Superior temporal gyrus (tissue), 1 donor: ENCODE results near the gene PPARD.
"Not testable (repeated sequence)": the region's sequence is repeated elsewhere in the genome, so short reads cannot be mapped to it uniquely, and the experiment has no call there.

ENCODE experiments used
- DNase-seq: peaks from one replicate; pipeline ENCODE4 v3.0.0-alpha.2; 2016; ENCODE audit errors: extremely low spot score

Gene PPARD

DNA sequence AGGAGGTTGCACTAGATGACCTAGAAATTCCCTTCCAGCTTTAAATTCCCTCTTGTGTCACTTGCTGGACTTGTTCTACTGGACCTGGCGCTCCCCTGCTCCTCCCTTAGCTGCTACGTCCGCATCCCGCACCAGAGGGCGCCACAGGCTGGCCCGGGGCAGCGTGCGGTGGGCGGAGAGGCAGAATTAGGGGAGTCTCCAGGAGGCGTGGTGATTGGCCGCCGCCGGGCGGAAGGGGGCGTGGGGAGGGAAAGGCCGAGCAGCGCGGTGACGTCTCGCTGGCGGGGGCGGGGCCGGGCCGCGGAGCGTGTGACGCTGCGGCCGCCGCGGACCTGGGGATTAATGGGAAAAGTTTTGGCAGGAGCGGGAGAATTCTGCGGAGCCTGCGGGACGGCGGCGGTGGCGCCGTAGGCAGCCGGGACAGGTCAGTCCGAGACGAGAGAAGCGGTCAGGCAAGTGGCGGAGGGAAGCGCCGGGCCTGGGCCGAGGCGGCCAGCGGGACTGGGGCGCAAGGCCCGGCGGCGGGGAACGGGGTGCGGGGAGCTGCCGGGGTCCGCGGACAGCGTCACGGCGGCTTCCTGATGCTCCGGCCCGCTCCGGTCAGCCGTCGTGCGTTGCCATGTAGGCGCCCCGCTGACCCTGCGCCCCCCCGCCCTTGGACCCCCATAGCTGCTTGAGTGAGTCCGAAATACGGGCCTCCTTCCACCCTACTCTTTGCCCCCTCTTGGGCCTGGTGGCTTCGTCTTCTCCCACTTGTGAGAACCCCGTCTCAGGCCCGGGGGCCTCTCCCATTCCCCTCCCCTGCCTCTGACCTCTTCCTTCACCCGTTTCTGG is at the start of gene PPARD:
Gene PPARD, plus strand, starts transcription at position 301 of the 834 bp plus-strand sequence. CDS start 68,530 bp downstream, outside the sequence.
- peak; percentile 97 for DNase-seq

GRCh38 chr6:35293681-35294080 is 48.7 kb upstream of the PPARD start:
- DNase-seq = no peak

GRCh38 chr6:35294308-35294945 is 47.9 kb upstream of the PPARD start:
- DNase-seq = peak; percentile 58

- no peak for DNase-seq
Measured at GRCh38 chr6:35295036-35295435, 47.3 kb upstream of the PPARD start.

GRCh38 chr6:35295521-35296315 is 46.6 kb upstream of the PPARD start:
- DNase-seq = no peak

GRCh38 chr6:35296931-35297600 is 45.3 kb upstream of the PPARD start:
- DNase-seq = no peak

DNA sequence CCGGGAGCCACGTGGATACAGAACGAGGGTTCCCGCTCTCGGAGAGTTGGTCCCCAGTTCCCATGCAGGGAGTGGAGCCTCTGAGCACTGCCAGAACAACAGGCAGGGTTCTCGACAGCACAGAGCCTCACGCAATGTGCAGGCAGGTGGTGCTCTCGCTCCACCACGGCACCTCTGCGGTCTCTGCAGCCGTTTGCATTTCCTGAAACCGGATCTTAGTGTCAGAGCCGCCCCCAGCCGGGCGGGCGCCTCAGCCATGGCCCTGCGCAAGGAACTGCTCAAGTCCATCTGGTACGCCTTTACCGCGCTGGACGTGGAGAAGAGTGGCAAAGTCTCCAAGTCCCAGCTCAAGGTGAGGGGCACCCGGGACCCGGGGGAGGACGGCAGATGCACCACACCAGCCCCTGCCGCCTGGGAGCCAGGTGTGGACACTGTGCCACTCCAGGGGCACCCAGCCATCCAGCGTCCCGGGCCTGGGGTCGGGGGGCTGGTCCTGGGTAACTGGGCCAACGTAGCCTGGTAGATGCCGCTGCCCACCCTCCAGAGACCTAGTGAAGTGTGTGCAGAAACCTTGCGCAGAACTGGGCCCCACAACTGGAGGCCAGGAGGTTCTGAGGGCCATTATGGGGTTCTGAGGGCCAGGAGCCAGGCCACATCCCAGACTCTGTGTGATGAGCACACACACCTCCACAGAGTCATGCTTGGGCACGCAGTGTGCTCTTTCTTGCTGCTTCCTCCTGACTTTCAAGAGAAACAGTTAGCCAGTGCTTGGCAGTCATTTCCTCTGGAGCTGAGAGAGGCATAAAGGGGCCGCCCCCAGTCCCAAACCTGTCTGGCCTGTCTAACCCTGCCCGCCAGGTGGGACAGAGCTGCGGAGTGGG is 44.5 kb upstream of the PPARD start, which contains the start of gene DEF6:
Gene DEF6, plus strand, starts transcription at position 218 of the 881 bp plus-strand sequence. Its CDS starts 39 bp downstream, at position 257.
- DNase-seq = no peak

GRCh38 chr6:35298625-35299140 is 43.7 kb upstream of the PPARD start:
- DNase-seq = no peak

DNA sequence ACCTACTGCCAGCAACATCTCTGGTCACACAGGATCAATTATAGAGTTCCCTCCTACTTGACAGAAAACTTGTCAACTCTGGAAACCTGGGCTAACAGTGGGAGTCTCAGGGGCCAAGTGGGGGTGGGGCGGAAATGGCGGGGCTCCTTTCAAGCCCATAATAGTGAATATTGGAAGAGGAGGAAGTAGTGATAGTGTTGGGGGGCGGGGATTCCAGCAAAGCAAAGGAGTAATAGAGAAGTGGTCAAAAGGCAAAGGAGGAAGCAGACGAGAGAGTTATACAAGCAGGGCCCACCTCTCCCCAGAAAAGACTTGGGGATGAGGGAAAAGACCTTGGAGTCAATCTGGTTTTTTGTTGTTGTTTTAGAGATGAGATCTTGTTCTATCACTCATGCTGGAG is 42.7 kb upstream of the PPARD start:
- DNase-seq = no peak

- DNase-seq = no peak
Measured at GRCh38 chr6:35300848-35301247, 41.5 kb upstream of the PPARD start.

DNA sequence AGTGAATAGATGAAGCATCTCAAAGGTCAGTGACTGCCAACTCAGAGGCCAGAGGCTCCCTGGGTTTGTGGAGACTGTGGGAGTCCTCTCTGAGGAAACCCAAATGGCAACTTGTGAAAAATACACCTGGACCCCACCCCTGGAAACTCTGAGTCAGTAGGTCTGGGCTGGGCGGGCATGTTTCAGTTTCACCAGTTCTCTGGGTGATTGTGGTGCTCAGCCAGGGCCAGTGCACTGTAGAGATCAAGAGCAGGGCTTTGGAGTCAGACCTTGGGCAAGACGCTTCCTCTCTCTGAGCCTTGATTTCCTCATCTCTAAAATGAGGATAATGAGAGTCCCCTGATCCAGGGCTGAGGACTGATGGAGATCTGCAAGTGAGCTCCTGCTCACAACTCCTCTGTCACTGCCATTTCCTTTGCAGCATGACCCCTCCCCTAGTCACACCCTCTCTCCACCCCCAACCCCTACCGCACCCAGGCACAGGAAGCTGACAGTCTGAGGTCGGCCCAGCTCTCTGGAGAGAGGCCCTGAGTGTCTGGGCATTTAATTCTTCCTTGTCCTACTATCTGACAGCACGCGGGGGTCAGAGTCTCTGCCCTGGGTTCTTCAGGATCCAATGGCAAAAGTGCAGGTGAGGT is 39.6 kb upstream of the PPARD start:
- no peak for DNase-seq

- DNase-seq = no peak
Measured at GRCh38 chr6:35304299-35304698, 38.1 kb upstream of the PPARD start.

GRCh38 chr6:35305117-35305516 is 37.2 kb upstream of the PPARD start:
- no peak for DNase-seq

- not testable (repeated sequence) for DNase-seq
Measured at GRCh38 chr6:35307138-35307537, 35.2 kb upstream of the PPARD start.

GRCh38 chr6:35308543-35308942 is 33.8 kb upstream of the PPARD start:
- not testable (repeated sequence) for DNase-seq

- DNase-seq = no peak
Measured at GRCh38 chr6:35309611-35310264, 32.6 kb upstream of the PPARD start.

- DNase-seq = no peak
Measured at GRCh38 chr6:35310265-35310831, 32.0 kb upstream of the PPARD start.

GRCh38 chr6:35311390-35312075 is 30.8 kb upstream of the PPARD start:
- no peak for DNase-seq
